ENCODE results near the gene RIOK3. TPM values are rescaled to one million over a fixed set of nuclear protein-coding genes. Genes with fewer than 3 reads are reported as not detected.

Gene RIOK3
- total RNA-seq, 1 experiment from 2014 or later, result 19.4 TPM

DNA sequence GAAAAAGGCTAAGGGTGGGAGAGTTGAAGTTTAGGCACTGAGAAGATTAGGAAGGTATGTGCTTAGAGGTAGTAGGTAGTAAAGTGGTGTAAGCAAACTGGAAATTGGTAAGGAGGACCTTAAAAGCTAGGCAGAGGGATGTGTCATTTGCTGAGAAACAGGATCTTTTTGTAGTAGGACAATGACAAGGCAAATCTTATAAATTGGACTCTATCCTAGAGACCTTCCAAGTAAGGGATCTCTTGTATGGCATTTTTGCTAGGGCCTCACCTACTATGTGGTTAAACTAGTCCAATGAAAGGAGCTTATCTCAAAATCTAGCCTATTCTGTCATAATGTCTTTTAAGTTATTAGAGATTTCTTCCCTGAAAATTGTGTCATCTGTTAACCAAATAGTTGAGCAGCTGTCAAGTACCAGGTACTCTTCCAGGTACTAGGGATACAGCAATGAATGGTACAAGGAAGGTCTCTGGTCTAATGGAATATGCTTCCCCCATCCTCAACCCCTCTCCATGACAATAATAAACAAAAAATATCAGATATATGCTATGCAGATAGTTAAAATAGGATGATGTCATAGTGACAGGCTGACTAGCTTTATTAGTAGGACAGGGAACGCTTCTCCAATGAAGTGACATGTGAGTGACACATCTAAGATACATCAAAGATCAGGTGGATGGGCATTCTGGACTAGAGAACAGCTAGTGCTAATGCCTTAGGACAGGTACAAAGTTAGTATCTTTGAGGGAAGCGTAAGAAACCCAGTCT, 17.7 kb downstream of the RIOK3 start:
- H3K27ac Mint-ChIP-seq, result no peak overlapping the region
- no peak for ATAC-seq
- no peaks in the 10 kb centered on the region for H3K4me1 Mint-ChIP-seq
- H3K9me3 Mint-ChIP-seq, result no peaks in the 10 kb centered on the region
- TF ChIP-seq, protein P1, sequence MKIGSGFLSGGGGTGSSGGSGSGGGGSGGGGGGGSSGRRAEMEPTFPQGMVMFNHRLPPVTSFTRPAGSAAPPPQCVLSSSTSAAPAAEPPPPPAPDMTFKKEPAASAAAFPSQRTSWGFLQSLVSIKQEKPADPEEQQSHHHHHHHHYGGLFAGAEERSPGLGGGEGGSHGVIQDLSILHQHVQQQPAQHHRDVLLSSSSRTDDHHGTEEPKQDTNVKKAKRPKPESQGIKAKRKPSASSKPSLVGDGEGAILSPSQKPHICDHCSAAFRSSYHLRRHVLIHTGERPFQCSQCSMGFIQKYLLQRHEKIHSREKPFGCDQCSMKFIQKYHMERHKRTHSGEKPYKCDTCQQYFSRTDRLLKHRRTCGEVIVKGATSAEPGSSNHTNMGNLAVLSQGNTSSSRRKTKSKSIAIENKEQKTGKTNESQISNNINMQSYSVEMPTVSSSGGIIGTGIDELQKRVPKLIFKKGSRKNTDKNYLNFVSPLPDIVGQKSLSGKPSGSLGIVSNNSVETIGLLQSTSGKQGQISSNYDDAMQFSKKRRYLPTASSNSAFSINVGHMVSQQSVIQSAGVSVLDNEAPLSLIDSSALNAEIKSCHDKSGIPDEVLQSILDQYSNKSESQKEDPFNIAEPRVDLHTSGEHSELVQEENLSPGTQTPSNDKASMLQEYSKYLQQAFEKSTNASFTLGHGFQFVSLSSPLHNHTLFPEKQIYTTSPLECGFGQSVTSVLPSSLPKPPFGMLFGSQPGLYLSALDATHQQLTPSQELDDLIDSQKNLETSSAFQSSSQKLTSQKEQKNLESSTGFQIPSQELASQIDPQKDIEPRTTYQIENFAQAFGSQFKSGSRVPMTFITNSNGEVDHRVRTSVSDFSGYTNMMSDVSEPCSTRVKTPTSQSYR (CRISPR knock-in tag; IDR thresholded peaks at IDR 0.05), result no peak
- TF ChIP-seq, protein P2, sequence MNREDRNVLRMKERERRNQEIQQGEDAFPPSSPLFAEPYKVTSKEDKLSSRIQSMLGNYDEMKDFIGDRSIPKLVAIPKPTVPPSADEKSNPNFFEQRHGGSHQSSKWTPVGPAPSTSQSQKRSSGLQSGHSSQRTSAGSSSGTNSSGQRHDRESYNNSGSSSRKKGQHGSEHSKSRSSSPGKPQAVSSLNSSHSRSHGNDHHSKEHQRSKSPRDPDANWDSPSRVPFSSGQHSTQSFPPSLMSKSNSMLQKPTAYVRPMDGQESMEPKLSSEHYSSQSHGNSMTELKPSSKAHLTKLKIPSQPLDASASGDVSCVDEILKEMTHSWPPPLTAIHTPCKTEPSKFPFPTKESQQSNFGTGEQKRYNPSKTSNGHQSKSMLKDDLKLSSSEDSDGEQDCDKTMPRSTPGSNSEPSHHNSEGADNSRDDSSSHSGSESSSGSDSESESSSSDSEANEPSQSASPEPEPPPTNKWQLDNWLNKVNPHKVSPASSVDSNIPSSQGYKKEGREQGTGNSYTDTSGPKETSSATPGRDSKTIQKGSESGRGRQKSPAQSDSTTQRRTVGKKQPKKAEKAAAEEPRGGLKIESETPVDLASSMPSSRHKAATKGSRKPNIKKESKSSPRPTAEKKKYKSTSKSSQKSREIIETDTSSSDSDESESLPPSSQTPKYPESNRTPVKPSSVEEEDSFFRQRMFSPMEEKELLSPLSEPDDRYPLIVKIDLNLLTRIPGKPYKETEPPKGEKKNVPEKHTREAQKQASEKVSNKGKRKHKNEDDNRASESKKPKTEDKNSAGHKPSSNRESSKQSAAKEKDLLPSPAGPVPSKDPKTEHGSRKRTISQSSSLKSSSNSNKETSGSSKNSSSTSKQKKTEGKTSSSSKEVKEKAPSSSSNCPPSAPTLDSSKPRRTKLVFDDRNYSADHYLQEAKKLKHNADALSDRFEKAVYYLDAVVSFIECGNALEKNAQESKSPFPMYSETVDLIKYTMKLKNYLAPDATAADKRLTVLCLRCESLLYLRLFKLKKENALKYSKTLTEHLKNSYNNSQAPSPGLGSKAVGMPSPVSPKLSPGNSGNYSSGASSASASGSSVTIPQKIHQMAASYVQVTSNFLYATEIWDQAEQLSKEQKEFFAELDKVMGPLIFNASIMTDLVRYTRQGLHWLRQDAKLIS (CRISPR knock-in tag; IDR thresholded peaks at IDR 0.05; ENCODE audit: borderline replicate concordance), result no peak
- TF ChIP-seq RELA (CRISPR knock-in tag; IDR thresholded peaks at IDR 0.05; ENCODE audit: borderline replicate concordance) (no peak), NR1H2 (CRISPR knock-in tag; IDR thresholded peaks at IDR 0.05) (no peak), TEAD4 (CRISPR knock-in tag; IDR thresholded peaks at IDR 0.05) (no peak), ZBTB21 (CRISPR knock-in tag; IDR thresholded peaks at IDR 0.05; ENCODE audit: borderline replicate concordance) (no peak), CREB1 (CRISPR knock-in tag; IDR thresholded peaks at IDR 0.05) (no peak), ZNF423 (CRISPR knock-in tag; IDR thresholded peaks at IDR 0.05) (no peak), JAZF1 (CRISPR knock-in tag; IDR thresholded peaks at IDR 0.05) (no peak), MYBL2 (CRISPR knock-in tag; IDR thresholded peaks at IDR 0.05) (no peak)
- TF ChIP-seq, protein P3, sequence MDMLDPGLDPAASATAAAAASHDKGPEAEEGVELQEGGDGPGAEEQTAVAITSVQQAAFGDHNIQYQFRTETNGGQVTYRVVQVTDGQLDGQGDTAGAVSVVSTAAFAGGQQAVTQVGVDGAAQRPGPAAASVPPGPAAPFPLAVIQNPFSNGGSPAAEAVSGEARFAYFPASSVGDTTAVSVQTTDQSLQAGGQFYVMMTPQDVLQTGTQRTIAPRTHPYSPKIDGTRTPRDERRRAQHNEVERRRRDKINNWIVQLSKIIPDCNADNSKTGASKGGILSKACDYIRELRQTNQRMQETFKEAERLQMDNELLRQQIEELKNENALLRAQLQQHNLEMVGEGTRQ (CRISPR knock-in tag; IDR thresholded peaks at IDR 0.05), result no peak
- TF ChIP-seq, protein P4, sequence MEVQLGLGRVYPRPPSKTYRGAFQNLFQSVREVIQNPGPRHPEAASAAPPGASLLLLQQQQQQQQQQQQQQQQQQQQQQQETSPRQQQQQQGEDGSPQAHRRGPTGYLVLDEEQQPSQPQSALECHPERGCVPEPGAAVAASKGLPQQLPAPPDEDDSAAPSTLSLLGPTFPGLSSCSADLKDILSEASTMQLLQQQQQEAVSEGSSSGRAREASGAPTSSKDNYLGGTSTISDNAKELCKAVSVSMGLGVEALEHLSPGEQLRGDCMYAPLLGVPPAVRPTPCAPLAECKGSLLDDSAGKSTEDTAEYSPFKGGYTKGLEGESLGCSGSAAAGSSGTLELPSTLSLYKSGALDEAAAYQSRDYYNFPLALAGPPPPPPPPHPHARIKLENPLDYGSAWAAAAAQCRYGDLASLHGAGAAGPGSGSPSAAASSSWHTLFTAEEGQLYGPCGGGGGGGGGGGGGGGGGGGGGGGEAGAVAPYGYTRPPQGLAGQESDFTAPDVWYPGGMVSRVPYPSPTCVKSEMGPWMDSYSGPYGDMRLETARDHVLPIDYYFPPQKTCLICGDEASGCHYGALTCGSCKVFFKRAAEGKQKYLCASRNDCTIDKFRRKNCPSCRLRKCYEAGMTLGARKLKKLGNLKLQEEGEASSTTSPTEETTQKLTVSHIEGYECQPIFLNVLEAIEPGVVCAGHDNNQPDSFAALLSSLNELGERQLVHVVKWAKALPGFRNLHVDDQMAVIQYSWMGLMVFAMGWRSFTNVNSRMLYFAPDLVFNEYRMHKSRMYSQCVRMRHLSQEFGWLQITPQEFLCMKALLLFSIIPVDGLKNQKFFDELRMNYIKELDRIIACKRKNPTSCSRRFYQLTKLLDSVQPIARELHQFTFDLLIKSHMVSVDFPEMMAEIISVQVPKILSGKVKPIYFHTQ (CRISPR knock-in tag; IDR thresholded peaks at IDR 0.05), result no peak
- TF ChIP-seq, protein P5, sequence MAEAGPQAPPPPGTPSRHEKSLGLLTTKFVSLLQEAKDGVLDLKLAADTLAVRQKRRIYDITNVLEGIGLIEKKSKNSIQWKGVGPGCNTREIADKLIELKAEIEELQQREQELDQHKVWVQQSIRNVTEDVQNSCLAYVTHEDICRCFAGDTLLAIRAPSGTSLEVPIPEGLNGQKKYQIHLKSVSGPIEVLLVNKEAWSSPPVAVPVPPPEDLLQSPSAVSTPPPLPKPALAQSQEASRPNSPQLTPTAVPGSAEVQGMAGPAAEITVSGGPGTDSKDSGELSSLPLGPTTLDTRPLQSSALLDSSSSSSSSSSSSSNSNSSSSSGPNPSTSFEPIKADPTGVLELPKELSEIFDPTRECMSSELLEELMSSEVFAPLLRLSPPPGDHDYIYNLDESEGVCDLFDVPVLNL (CRISPR knock-in tag; IDR thresholded peaks at IDR 0.05; ENCODE audit: borderline replicate concordance, low read depth), result no peak
- TF ChIP-seq, protein P6, sequence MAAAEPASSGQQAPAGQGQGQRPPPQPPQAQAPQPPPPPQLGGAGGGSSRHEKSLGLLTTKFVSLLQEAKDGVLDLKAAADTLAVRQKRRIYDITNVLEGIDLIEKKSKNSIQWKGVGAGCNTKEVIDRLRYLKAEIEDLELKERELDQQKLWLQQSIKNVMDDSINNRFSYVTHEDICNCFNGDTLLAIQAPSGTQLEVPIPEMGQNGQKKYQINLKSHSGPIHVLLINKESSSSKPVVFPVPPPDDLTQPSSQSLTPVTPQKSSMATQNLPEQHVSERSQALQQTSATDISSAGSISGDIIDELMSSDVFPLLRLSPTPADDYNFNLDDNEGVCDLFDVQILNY (CRISPR knock-in tag; IDR thresholded peaks at IDR 0.05), result no peak
- H3K36me3 Mint-ChIP-seq, result peaks cover 37% of the 10 kb centered on the region
- no peak overlapping the region for H3K4me3 Mint-ChIP-seq
- ChIA-PET CTCF (interaction anchor here (1.2 kb wide), 1 partner anchor 28 kb away, joined by 3 read pairs; no protein-coding TSS in a partner anchor), POLR2A (no interaction called here)
- DNase-seq (ENCODE audit: low spot score), result no peak
- H3K27me3 Mint-ChIP-seq (ENCODE audit: low read depth), result no peaks in the 10 kb centered on the region
